GM12872 (cell line): ENCODE measurements around the gene ACTL8.

ENCODE experiments used
- TF ChIP-seq, protein P1 (sequence below): IDR thresholded peaks from 3 replicates; pipeline ENCODE4 v1.5.1; 2011; ENCODE audit warnings: low read depth, mild to moderate bottlenecking, low read length, moderate library complexity; ENCODE audit not compliant: insufficient read depth

The ACTL8 gene, protein sequence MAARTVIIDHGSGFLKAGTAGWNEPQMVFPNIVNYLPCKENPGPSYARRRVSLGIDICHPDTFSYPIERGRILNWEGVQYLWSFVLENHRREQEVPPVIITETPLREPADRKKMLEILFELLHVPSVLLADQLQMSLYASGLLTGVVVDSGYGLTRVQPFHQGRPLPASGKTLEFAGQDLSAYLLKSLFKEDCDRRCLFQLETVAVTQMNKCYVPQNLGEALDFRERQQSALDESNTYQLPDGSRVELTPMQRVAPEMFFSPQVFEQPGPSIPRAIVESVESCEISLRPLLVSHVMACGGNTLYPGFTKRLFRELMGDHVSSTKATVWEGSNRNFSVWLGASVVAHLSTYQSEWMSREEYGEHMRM

DNA sequence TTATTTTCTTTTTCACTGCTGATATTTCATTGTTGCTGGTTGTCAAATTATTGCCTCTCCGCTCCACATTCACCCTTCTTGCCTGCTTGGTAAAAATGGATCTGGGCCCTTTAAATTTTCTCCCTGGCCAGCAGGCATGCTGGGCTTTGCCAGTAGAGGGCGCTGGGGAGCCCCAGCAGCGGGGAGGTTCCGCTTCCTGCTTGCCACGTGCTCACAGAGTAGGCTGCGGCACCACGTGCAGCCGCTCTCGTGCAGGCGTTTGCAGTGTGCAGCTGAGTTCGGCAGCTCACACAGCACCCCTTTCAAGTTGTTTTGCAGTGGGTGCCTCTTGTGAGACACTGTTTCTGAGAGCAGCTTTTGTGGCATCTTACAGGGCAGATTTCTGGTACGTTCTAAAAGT is at the start of gene ACTL8:
TSS of gene ACTL8 (plus strand) at position 214 of the 400 bp plus-strand sequence. CDS start 67,676 bp downstream, outside the sequence.
- TF ChIP-seq, protein P1, sequence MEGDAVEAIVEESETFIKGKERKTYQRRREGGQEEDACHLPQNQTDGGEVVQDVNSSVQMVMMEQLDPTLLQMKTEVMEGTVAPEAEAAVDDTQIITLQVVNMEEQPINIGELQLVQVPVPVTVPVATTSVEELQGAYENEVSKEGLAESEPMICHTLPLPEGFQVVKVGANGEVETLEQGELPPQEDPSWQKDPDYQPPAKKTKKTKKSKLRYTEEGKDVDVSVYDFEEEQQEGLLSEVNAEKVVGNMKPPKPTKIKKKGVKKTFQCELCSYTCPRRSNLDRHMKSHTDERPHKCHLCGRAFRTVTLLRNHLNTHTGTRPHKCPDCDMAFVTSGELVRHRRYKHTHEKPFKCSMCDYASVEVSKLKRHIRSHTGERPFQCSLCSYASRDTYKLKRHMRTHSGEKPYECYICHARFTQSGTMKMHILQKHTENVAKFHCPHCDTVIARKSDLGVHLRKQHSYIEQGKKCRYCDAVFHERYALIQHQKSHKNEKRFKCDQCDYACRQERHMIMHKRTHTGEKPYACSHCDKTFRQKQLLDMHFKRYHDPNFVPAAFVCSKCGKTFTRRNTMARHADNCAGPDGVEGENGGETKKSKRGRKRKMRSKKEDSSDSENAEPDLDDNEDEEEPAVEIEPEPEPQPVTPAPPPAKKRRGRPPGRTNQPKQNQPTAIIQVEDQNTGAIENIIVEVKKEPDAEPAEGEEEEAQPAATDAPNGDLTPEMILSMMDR, result peak; percentile 44; the same call in 2 of the 3 replicates

DNA sequence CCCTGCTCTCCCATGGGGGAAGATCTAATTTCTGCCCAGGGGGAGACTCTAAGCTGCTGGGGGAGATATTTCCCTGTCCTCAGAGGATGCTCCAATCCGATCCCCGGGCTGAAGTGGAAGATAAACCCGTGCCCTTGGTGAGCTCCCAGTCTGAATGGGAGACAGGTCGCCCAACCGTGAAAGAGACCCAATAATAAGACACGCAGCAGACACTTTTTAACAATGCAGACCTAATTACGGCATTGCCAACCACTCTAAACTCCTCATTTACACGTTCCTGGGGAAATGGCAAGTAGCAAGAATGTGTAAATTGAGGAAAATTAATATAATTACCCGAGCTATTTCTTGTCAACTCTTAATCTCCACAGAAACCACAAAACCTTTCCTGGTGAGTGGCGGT is 48.7 kb upstream of the ACTL8 start:
- TF ChIP-seq, protein P1, result no peak

DNA sequence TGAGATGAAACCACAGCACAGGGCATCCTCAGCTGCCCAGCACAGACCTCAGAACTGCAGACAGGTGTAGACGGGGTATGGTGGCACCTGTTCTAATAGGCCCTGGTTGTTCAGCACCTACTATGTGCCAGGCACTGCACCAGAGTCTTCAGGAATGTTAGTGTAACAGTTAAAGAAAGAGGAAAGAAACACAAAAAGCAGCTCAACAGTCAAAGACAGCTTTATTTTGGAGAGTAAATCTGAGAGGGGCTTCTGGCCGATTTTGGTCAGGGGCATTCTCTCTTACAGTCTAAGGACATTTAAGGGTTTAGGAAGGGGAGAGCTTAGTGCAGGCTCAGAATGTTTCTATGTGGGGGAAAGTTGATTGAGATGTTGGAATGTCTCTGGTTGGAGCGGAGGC is 45.2 kb upstream of the ACTL8 start:
- TF ChIP-seq, protein P1, result no peak

DNA sequence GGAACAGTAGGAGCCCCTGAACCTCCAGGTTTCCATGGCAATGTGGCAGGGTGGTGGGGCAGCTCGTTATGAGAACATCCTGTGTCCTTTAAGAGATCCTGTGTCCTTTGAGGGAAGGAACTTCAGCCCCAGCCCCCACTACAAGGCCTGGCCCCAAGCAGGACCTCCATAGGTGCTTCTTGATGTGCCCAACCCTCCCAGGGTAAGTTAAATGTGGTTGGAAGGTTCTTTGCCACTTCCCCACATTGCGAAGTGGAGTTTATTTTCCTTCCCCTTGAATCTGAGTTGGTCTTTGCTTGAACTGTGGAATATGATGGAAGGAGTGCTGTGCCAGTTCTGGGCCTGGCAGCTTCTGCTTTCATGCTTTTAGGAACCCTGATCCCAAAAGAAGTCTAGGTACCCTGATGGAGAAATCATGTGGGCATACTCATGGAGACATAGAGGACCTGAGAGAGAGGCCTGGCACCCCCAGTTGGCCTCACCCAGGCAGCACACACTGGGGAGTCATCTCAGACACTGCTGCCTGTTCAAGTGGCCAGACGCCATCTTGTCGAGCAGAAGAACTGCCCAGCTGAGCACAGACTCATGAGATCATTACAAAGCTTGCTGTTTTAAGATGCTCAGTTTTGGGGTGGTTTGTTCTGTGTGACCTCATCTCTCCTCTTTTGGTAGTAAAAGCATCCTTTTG is 44.1 kb upstream of the ACTL8 start:
- TF ChIP-seq, protein P1, result no peak

DNA sequence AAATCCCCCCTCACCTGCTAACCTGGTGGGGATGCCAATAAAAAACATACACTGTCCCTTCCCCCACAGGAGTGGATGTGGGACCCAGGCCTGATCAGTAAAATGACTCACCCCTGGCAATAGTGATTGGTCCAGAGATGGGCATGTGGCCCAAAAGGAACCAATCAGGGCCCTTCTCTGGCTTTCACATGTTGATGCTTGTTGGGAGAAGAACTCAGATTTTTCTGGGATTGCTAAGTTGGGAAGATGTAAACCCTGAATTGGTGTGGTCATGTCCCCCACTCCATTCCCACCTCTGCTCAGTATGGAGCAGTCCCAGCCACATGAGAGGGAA is 43.6 kb upstream of the ACTL8 start:
- TF ChIP-seq, protein P1, result no peak

DNA sequence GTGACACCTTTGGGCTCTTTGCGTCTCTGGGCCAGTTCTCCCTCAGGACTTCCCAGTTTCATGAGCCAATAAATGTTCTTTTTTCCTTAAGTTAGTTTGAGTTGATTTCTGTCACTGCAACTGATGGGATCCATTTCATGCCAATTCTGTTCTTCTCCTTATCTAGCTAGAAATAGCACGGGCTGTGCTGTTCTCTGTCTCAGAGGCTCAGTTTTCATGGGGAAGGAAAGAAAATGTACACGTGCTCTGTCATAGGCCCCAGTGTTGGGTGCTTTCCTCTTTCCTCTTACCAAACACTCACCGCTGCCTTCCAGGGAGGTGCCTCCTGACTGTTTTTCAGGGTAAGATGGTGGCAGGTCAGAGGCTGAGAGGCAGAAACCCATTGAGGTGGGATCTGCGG is 43.2 kb upstream of the ACTL8 start:
- TF ChIP-seq, protein P1, result no peak

DNA sequence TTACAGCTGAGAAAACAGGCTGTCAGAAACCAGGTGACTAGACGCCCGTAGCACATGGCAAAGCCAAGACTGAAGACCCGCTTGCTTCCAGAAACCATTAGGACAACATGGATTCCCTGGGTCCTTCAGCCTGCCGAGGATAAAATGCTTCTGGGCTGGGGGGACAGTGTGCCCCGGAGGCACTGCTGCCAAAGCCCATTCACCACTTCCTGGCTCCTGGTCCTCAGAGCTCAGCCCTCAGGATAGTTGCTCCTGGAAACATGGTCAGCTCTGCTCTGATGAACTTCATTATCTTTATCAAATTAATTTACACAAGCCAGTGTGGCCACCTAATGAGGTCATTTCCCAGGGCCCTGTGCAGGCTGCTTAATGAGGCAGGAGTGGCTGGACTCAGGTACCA is 41.1 kb upstream of the ACTL8 start:
- TF ChIP-seq, protein P1, result no peak
